ENCODE data around the gene HES4.

- no peak for TF ChIP-seq CTCF (conservative IDR thresholded peaks at IDR 0.05)
- no peak for TF ChIP-seq ZFX (IDR thresholded peaks at IDR 0.05)
These were observed 6.4 kb downstream of the HES4 start for GRCh38 chr1:993379-993995.
